ENCODE data around the gene CEND1.

The CEND1 gene

GRCh38 chr11:818396-819128 is 28.7 kb upstream of the CEND1 start, which contains the start of gene PNPLA2:
PNPLA2 (plus strand) TSS chr11:818914; CDS start chr11:819719, 805 bp downstream.
- H3K4me3 ChIP-seq (ENCODE audit: low read depth, low read length): peak within 1 kb of the TSS; percentile 65
- DNase-seq (ENCODE audit: low read depth): no peak
- TF ChIP-seq CTCF (IDR thresholded peaks at IDR 0.05; ENCODE audit: insufficient read depth, low read depth, low read length, missing control alignments): no peak

GRCh38 chr11:816433-816779 is 26.5 kb upstream of the CEND1 start:
- H3K4me3 ChIP-seq (ENCODE audit: low read depth, low read length): no peak overlapping the region
- no peak for DNase-seq (ENCODE audit: low read depth)
- TF ChIP-seq CTCF (IDR thresholded peaks at IDR 0.05; ENCODE audit: insufficient read depth, low read depth, low read length, missing control alignments): no peak

- no peak for DNase-seq (ENCODE audit: low read depth)
- H3K4me3 ChIP-seq (ENCODE audit: low read depth, low read length): no peak overlapping the region
- no peak for TF ChIP-seq CTCF (IDR thresholded peaks at IDR 0.05; ENCODE audit: insufficient read depth, low read depth, low read length, missing control alignments)
Observed at GRCh38 chr11:815675-816432, 26.0 kb upstream of the CEND1 start.

GRCh38 chr11:813456-814096 is 23.7 kb upstream of the CEND1 start:
- no peak for DNase-seq (ENCODE audit: low read depth)
- H3K4me3 ChIP-seq (ENCODE audit: low read depth, low read length): no peak overlapping the region
- TF ChIP-seq CTCF (IDR thresholded peaks at IDR 0.05; ENCODE audit: insufficient read depth, low read depth, low read length, missing control alignments): no peak

GRCh38 chr11:813072-813455 is 23.2 kb upstream of the CEND1 start:
- no peak for DNase-seq (ENCODE audit: low read depth)
- no peak for TF ChIP-seq CTCF (IDR thresholded peaks at IDR 0.05; ENCODE audit: insufficient read depth, low read depth, low read length, missing control alignments)
- H3K4me3 ChIP-seq (ENCODE audit: low read depth, low read length): no peak overlapping the region

GRCh38 chr11:812390-812789 is 22.5 kb upstream of the CEND1 start:
- DNase-seq (ENCODE audit: low read depth): no peak
- no peak for TF ChIP-seq CTCF (IDR thresholded peaks at IDR 0.05; ENCODE audit: insufficient read depth, low read depth, low read length, missing control alignments)
- H3K4me3 ChIP-seq (ENCODE audit: low read depth, low read length): no peak overlapping the region

Data from GM12865 (cell line).